B cell (primary cell): Measurements from ENCODE around the gene SPIRE1. TPM values are rescaled to one million over a fixed set of nuclear protein-coding genes. Genes with fewer than 3 reads are reported as not detected.

Experiments used
- ATAC-seq: fragments of 200-7000 bp; cut with Tn5 transposase; one replicate; pipeline ENCODE4 v1.10.0; 2021; ENCODE audit warnings: low read depth, mild to moderate bottlenecking, moderate number of reproducible peaks, moderate library complexity
- CTCF ChIA-PET: fragments of 350-600 bp; sonication (Branson Sonifier 250); formaldehyde crosslinking; loops from one replicate; lab custom pipeline; 2021; ENCODE audit warnings: antibody characterized with exemption, inconsistent platforms; lab: Charles Lee
- POLR2A ChIA-PET: fragments of 350-600 bp; sonication (Branson Sonifier 250); formaldehyde crosslinking; loops from one replicate; lab custom pipeline; 2021; ENCODE audit warnings: antibody characterized with exemption; lab: Charles Lee
- DNase-seq: peaks from one replicate; pipeline ENCODE4 v3.0.0; 2013
- H2AFZ ChIP-seq: 2 replicates; pipeline ENCODE4 v1.6.1; 2012; ENCODE audit warnings: mild to moderate bottlenecking, low read depth, low read length; ENCODE audit not compliant: insufficient read depth, poor library complexity, severe bottlenecking
- H3K27ac ChIP-seq, 2 donors: 1 replicate in 1 of 2; 2 replicates in 1 of 2; pipeline ENCODE4 v1.5.1; 2012 to 2013; ENCODE audit warnings: low read length in 2 of 2, mild to moderate bottlenecking in 2 of 2, moderate library complexity in 1 of 2
- H3K27me3 ChIP-seq, 4 experiments: fragments of 200-600 bp in 1 of 4; sonication (generic) in 1 of 4; replicated peaks in 1 of 4; 1 replicate in 2 of 4; 2 replicates in 2 of 4; pipeline versions ENCODE4 v1.6.1 to v1.7.0; 2013 to 2016; ENCODE audit warnings: low read length in 3 of 4, mild to moderate bottlenecking in 2 of 4, mixed read lengths in 1 of 4, moderate library complexity in 1 of 4; ENCODE audit not compliant: insufficient read depth in 4 of 4, control insufficient read depth in 3 of 4; ENCODE audit errors: control extremely low read depth in 1 of 4
- H3K36me3 ChIP-seq, 2 experiments: replicated peaks in 1 of 2; 1 replicate in 1 of 2; 2 replicates in 1 of 2; pipeline versions ENCODE4 v1.6.1 to v1.7.1; 2013; ENCODE audit warnings: low read length in 1 of 2; ENCODE audit not compliant: insufficient read depth in 2 of 2, control insufficient read depth in 1 of 2; ENCODE audit errors: control extremely low read depth in 1 of 2, extremely low read depth in 1 of 2
- H3K4me1 ChIP-seq, 2 donors: fragments of 200-600 bp in 1 of 2; sonication (generic) in 1 of 2; 1 replicate in 1 of 2; 2 replicates in 1 of 2; pipeline versions ENCODE4 v1.5.1 to v1.6.1; 2013 to 2017; ENCODE audit warnings: low read length in 2 of 2; ENCODE audit not compliant: control insufficient read depth in 2 of 2, insufficient read depth in 2 of 2
- H3K4me2 ChIP-seq: replicated peaks from 2 replicates; pipeline ENCODE3; 2012; ENCODE audit warnings: mild to moderate bottlenecking, low read depth, low read length; ENCODE audit not compliant: poor library complexity, severe bottlenecking
- H3K4me3 ChIP-seq, 5 experiments: fragments of 200-600 bp in 1 of 5; sonication (generic) in 1 of 5; 1 replicate in 3 of 5; 2 replicates in 2 of 5; pipeline versions ENCODE4 v1.5.1 to v1.7.0; 2011 to 2016; ENCODE audit warnings: low read length in 4 of 5, mild to moderate bottlenecking in 4 of 5, low read depth in 2 of 5, control low read depth in 1 of 5, moderate library complexity in 1 of 5; ENCODE audit not compliant: insufficient read depth in 1 of 5; ENCODE audit errors: control extremely low read depth in 1 of 5, extremely low read depth in 1 of 5
- H3K79me2 ChIP-seq: fragments of 200-600 bp; sonication (generic); one replicate; pipeline ENCODE4 v1.6.0; 2016; ENCODE audit warnings: low read length; ENCODE audit not compliant: control insufficient read depth, insufficient read depth
- H3K9ac ChIP-seq: fragments of 200-600 bp; sonication (generic); 2 replicates; pipeline ENCODE4 v1.6.1; 2017; ENCODE audit warnings: mild to moderate bottlenecking, low read length, moderate library complexity
- H3K9me3 ChIP-seq, 3 donors: one replicate each; pipeline versions ENCODE4 v1.6.1 to v1.7.1; 2013; ENCODE audit warnings: low read length in 2 of 3; ENCODE audit not compliant: control insufficient read depth in 2 of 3, insufficient read depth in 1 of 3; ENCODE audit errors: control extremely low read depth in 1 of 3
- H4K20me1 ChIP-seq: 2 replicates; pipeline ENCODE4 v1.6.0; 2012; ENCODE audit warnings: mild to moderate bottlenecking, low read length; ENCODE audit not compliant: insufficient read depth, control insufficient read depth, poor library complexity, severe bottlenecking
- H3K27ac Mint-ChIP-seq: one replicate; pipeline ENCODE4 v1.8.0; 2021; ENCODE audit warnings: mixed read lengths
- H3K27me3 Mint-ChIP-seq: one replicate; pipeline ENCODE4 v1.8.0; 2021; ENCODE audit warnings: mixed read lengths
- H3K4me1 Mint-ChIP-seq: one replicate; pipeline ENCODE4 v1.8.0; 2021; ENCODE audit warnings: mixed read lengths
- H3K4me3 Mint-ChIP-seq: one replicate; pipeline ENCODE4 v1.8.0; 2021; ENCODE audit warnings: mixed read lengths
- H3K9me3 Mint-ChIP-seq: one replicate; pipeline ENCODE4 v1.8.0; 2022; ENCODE audit warnings: mixed read lengths; ENCODE audit not compliant: insufficient read depth
- EZH2 ChIP-seq: IDR thresholded peaks from 2 replicates; pipeline ENCODE4 v1.6.1; 2012; ENCODE audit warnings: borderline replicate concordance, low read depth, mild to moderate bottlenecking, moderate library complexity, low read length; ENCODE audit not compliant: insufficient read depth, poor library complexity, severe bottlenecking
- WGBS: methylation state at CpG from one replicate; pipeline ENCODE4 v1.1.5; 2013; ENCODE audit warnings: missing lambda C conversion rate; ENCODE audit not compliant: insufficient coverage; 5-methylcytosine and 5-hydroxymethylcytosine counted together
- intact Hi-C: fragments of 100-400 bp; cut with micrococcal nuclease; formaldehyde crosslinking; loops from one replicate; pipeline ENCODE4 v1.10.0; 2022
- polyA plus RNA-seq: library from polyadenylated mRNA; depleted of rRNA; stranded (reverse); fragments of >200 nt; gene quantifications from 2 replicates; pipeline ENCODE4 v1.2.3, GENCODE V29; 2012
- total RNA-seq, 2 donors: library from RNA; stranded (reverse); fragments of 120-200 nt in 1 of 2; gene quantifications; 1 replicate in 1 of 2; 2 replicates in 1 of 2; pipeline versions ENCODE4 v1.2.3 to v1.2.4, GENCODE V29; 2013 to 2022
- TF ChIP-seq, protein P1 (sequence below): fragments of 200-600 bp; IDR thresholded peaks from one replicate; pipeline ENCODE4 v1.8.0; 2022; ENCODE audit warnings: antibody characterized with exemption, mild to moderate bottlenecking

The SPIRE1 gene
- total and polyA plus RNA-seq, 2 donors (not counting 1 experiment from before 2014, with no cell fraction given) = 0.22 to 4.0 TPM

DNA sequence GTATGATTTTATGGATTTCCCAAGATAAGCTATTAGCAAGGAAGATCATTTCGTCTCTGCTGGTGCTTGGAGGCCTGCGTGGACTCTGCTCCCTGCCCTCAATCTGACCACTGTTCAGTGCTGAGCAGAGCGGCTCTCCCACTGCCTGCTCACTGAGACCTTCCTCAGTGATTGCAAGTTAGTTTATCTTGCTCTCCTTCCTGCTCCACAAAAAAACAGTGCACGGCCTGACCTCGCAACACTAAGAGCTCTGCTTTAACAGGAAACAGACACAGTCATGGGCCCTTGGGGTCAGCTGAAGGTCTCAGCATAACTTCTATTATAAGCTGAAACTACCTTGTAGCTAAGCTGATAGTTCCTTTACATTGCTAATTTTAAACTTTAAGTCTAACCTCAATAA, 197.0 kb downstream of the SPIRE1 start:
- intact Hi-C loops = no loop called here
- H3K9me3 Mint-ChIP-seq = no peaks in the 10 kb centered on the region
- H3K79me2 ChIP-seq = no peaks in the 10 kb centered on the region
- POLR2A ChIA-PET = no interaction called here
- no peak overlapping the region for H2AFZ ChIP-seq
- no peak overlapping the region for H3K4me3 ChIP-seq
- CTCF ChIA-PET = no interaction called here
- H3K27me3 Mint-ChIP-seq = no peaks in the 10 kb centered on the region
- DNase-seq (no peak), ATAC-seq (no peak)
- TF ChIP-seq, protein P1, sequence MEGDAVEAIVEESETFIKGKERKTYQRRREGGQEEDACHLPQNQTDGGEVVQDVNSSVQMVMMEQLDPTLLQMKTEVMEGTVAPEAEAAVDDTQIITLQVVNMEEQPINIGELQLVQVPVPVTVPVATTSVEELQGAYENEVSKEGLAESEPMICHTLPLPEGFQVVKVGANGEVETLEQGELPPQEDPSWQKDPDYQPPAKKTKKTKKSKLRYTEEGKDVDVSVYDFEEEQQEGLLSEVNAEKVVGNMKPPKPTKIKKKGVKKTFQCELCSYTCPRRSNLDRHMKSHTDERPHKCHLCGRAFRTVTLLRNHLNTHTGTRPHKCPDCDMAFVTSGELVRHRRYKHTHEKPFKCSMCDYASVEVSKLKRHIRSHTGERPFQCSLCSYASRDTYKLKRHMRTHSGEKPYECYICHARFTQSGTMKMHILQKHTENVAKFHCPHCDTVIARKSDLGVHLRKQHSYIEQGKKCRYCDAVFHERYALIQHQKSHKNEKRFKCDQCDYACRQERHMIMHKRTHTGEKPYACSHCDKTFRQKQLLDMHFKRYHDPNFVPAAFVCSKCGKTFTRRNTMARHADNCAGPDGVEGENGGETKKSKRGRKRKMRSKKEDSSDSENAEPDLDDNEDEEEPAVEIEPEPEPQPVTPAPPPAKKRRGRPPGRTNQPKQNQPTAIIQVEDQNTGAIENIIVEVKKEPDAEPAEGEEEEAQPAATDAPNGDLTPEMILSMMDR = no peak
- no peak for TF ChIP-seq EZH2
- H3K4me1 ChIP-seq = no peaks in the 10 kb centered on the region
- no peak overlapping the region for H3K4me3 Mint-ChIP-seq
- H3K4me1 Mint-ChIP-seq = no peaks in the 10 kb centered on the region
- H3K36me3 ChIP-seq = no peaks in the 10 kb centered on the region
- H3K9me3 ChIP-seq = no peaks in the 10 kb centered on the region
- H3K27ac ChIP-seq = no peak overlapping the region
- H3K27me3 ChIP-seq = peaks cover 0 to 2% (median 0%) of the 10 kb centered on the region in 4 experiments
- H3K27ac Mint-ChIP-seq = no peak overlapping the region
- H3K4me2 ChIP-seq = no peak overlapping the region
- WGBS = 71% methylated on average over 5 of the region's 5 CpGs
- H3K9ac ChIP-seq = no peak overlapping the region
- no peaks in the 10 kb centered on the region for H4K20me1 ChIP-seq

DNA sequence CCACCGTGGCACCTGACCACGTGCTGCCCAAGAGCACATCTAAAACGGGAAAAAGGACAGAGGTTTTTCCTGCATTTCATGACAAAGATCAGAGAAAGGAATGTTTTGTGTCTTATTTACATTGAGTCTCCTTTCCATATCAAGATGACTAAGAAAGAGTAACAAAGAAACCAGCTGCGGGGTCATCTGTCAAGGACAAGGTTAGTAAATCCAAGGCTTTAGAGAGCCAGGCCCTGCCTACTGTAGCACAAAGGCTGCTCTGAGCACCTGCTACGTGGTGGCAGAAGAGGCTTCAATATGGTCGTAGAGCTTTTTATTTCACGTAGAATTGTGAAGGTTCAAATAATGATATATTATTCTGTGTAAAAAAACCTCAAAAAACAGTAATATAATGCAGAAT, 199.1 kb downstream of the SPIRE1 start:
- Histone ChIP-seq H3K27ac (no peak overlapping the region), H3K9ac (no peak overlapping the region), H3K79me2 (no peaks in the 10 kb centered on the region), H3K9me3 (no peaks in the 10 kb centered on the region), H4K20me1 (no peaks in the 10 kb centered on the region), H3K4me1 (no peaks in the 10 kb centered on the region), H3K4me3 (no peak overlapping the region), H2AFZ (no peak overlapping the region), H3K27me3 (peaks cover 0 to 2% (median 0%) of the 10 kb centered on the region in 4 experiments), H3K36me3 (no peaks in the 10 kb centered on the region), H3K4me2 (no peak overlapping the region)
- Mint-ChIP-seq H3K27ac (no peak overlapping the region), H3K27me3 (no peaks in the 10 kb centered on the region), H3K4me3 (no peak overlapping the region), H3K9me3 (no peaks in the 10 kb centered on the region), H3K4me1 (no peaks in the 10 kb centered on the region)
- intact Hi-C loops = no loop called here
- TF ChIP-seq, protein P1 = no peak
- no peak for TF ChIP-seq EZH2
- no peak for ATAC-seq
- no CpG with 5 or more reads among the region's 7 CpGs for WGBS
- POLR2A ChIA-PET = no interaction called here
- CTCF ChIA-PET = no interaction called here
- no peak for DNase-seq
